HG02642 (cell line): ENCODE measurements around the gene COL4A5.

Experiments used
- ATAC-seq: cut with Tn5 transposase; IDR thresholded peaks from one replicate; pipeline ENCODE4 v1.9.1; 2021; ENCODE audit warnings: mild to moderate bottlenecking; ENCODE audit not compliant: unreplicated experiment, poor library complexity

Gene COL4A5

DNA sequence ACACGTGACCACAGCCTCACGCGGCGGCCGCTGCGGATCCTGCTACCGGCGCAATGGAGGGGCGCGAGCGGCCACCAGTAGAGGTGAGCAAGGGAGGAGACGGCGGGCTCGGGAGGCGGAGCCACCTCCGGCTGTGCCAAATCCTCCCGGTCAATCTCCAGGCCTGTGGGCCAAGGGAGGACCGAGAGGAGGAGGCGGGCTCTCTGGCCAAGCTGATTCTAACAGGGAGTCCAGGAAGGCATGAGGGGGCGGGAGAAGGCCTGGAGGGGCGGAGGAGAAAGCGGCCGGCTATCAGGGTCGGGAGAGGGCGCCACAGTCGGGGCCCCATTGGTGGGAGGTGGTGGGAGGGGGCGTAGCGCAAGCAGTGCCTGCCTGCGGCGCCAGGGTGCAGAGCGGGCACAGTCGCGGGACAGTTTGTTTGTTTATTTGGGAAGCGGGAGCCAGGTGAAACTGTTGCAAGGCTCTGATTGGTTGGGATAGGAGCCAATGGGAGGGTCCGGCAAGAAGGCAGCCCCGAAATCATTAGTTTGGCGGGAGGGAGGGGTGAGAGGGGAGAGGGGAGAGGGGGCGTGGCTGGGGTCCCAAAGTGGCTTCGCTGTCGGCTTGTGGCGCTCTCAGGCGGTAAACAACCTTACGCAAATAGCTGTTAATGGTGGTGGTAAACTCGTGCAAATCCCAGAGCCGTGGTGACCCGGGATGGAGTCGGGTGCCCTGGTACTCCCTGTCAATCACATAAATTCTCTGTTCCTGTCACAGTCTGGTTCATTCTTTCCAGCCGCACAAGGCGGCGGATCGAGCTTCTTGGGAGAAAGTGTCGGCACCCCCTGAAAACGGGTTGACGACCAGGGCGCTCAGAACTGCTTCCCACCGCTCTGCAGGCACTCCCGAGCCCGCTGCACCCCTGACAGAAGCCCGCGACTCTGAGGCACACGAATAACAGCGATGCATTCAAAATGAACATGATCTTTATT, 297.2 kb downstream of the COL4A5 start, which contains the start of gene IRS4:
Gene IRS4 (minus strand): TSS at position 55 of the 971 bp plus-strand sequence.
- ATAC-seq, result no peak

DNA sequence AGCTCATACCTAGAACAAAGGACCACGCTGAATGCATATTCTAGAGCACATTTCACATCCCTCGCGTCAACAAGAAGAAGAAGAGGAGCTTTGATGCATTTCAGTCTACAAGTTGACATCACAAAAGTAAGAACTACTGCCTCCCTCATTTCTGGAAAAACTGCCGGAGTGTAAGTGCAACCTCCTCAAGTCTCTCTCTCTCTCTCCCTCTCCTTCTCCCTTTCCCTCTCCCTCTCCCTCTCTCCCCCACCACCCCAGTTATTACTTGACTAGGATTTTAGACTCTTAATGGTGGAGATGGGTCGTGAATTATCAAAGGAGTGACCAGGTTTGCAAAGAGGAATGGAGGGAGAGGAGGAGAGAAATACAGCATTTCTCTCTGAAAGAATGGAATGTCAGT, 298.1 kb downstream of the COL4A5 start:
- no peak for ATAC-seq

DNA sequence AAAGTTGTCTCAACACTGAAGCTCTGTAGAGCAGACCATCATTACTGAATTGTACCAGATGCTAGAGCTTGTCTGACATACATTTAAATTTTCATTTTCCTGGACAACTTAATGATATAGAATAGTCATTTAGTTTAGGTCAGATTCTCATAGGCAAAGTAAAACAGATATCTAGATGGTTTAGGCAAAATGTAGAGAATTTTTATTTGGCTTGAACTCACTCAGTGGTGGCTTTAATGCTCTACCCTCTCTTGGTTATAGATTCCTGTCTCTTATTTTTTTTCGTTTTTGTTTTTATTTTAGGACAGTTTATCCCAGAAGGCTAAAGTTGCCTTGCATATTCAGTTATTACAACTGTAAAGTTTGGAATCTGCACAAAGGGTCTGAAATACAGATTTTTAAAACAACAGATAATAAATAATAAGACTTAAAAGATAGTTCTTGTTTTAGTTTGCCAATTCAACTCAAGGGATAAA, 300.7 kb downstream of the COL4A5 start:
- no peak for ATAC-seq
